Measurements from ENCODE around the gene THPO. TPM values are rescaled to one million over a fixed set of nuclear protein-coding genes. Genes with fewer than 3 reads are reported as not detected.

THPO gene
- total RNA-seq, 4 donors from 2014 or later, result 0.31 to 0.94 TPM; not detected in 2

DNA sequence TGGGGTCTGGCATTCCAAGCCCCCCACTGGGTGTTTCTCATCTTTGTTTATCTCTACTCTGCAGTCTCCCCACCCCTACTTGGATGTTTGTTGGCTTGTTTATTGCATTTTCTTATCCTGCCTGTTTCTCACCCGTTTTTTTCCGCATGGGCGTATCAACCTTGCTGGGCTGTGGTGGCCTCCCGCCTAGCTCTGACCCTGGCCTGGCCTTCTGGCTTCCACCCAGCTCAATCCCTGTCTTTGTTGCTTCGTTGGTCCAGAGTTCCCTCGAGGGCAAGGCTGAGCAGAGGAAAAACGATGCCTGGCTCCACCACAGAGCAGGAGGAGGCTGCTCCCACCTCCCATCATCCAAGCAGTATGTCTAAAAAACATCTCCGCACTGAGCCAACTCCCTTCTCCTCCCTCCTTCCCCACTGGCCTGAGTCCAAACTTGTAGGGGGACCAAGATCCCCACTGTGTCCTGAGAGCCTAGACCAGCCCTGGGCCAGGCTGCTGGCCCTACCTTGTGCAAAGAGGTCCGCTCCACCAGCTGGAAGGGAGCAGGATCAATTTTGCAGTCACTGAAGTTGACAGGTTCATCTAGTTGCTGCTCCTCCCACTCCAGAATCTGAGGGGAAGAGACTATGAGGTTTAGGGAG is 26.4 kb downstream of the THPO start:
- H3K27ac ChIP-seq, result no peak overlapping the region
- WGBS, 2 donors (ENCODE audit: low coverage in 1 of 2), result 59 to 65% methylated on average over 4 to 5 of the region's 9 CpGs
- ATAC-seq, result no peak
- H3K4me3 ChIP-seq, result no peak overlapping the region
- peaks cover 0 to 37% of the 10 kb centered on the region in 2 donors for H3K36me3 ChIP-seq
- peaks cover 0 to 33% (median 0%) of the 10 kb centered on the region in 3 donors for H3K4me1 ChIP-seq
- TF ChIP-seq EP300 (IDR thresholded peaks at IDR 0.05) (no peak), POLR2A (IDR thresholded peaks at IDR 0.05) (no peak), POLR2AphosphoS5 (IDR thresholded peaks at IDR 0.05) (no peak)
- TF ChIP-seq, protein P1, sequence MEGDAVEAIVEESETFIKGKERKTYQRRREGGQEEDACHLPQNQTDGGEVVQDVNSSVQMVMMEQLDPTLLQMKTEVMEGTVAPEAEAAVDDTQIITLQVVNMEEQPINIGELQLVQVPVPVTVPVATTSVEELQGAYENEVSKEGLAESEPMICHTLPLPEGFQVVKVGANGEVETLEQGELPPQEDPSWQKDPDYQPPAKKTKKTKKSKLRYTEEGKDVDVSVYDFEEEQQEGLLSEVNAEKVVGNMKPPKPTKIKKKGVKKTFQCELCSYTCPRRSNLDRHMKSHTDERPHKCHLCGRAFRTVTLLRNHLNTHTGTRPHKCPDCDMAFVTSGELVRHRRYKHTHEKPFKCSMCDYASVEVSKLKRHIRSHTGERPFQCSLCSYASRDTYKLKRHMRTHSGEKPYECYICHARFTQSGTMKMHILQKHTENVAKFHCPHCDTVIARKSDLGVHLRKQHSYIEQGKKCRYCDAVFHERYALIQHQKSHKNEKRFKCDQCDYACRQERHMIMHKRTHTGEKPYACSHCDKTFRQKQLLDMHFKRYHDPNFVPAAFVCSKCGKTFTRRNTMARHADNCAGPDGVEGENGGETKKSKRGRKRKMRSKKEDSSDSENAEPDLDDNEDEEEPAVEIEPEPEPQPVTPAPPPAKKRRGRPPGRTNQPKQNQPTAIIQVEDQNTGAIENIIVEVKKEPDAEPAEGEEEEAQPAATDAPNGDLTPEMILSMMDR (IDR thresholded peaks at IDR 0.05), result no peak
- no peaks in the 10 kb centered on the region for H3K27me3 ChIP-seq
- H3K9me3 ChIP-seq, result no peaks in the 10 kb centered on the region

DNA sequence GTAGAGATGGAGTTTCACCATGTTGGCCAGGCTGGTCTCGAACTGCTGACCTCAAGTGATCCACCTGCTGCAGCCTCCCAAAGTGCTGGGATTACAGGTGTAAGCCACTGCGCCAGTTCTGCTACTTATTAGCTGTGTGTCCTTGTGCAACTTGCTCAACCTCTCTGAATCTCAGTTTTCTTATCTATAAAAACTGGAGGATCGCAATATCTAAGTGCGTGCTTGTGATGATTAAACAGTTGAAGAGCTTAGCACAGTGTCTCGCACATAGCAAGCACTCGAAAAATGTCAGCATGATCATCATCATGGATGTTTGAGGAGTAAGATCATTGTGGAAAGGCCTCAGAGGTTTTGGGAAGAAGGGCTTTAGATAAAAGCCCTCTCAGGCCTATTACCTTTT is 27.4 kb downstream of the THPO start:
- 82 to 94% methylated on average over 4 to 6 of the region's 6 CpGs for WGBS, 2 donors (ENCODE audit: low coverage in 1 of 2)
- TF ChIP-seq POLR2A (IDR thresholded peaks at IDR 0.05) (no peak), EP300 (IDR thresholded peaks at IDR 0.05) (no peak), POLR2AphosphoS5 (IDR thresholded peaks at IDR 0.05) (no peak)
- TF ChIP-seq, protein P1 (IDR thresholded peaks at IDR 0.05), result no peak
- H3K9me3 ChIP-seq, result no peaks in the 10 kb centered on the region
- no peak for ATAC-seq
- no peak overlapping the region for H3K27ac ChIP-seq
- H3K36me3 ChIP-seq, result peaks cover 0 to 34% of the 10 kb centered on the region in 2 donors
- H3K4me1 ChIP-seq, result peaks cover 0 to 37% (median 2%) of the 10 kb centered on the region in 3 donors
- no peak overlapping the region for H3K4me3 ChIP-seq
- H3K27me3 ChIP-seq, result no peaks in the 10 kb centered on the region

DNA sequence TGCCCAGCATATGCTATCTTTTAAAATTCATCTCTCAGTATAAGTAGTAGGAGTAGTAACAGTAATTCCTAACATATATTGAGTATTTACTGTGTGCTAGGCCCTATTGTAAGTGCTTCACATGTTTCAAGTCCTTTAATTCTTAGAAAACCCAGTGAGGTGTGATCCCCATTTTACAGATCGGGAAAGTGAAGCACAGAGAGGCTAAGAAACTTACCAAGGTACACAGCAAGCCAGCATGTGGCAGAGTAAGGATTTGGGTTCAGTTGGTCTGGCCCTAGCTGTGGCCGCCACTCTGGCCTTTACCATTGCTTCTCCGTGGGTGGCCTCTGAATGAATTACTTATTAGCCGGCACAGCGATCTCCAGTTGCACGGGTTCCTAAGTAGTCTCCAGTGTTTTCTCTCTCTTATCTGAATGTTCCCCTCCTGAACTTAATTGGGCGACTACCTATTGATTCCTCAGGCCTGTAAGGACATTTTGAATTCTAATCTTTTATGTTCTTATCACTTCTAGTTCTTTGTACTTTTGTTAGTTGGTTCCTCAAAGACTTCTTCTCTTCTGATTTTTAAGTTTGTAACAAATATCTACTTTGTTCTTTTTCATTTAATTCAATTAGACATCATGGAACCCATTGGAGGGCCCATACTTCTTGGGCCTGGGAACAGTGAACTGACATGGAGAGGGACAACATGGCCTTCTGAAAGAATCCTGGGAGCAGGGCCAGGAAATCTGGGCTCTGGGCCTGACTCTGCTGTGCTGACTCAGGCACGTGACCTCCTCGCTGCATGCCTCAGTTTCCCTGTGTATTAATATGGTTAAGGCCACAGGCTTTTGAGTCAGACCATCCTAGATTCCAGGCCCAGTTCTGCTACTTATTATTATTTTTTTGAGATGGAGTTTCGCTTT is 28.2 kb downstream of the THPO start:
- TF ChIP-seq, protein P1 (IDR thresholded peaks at IDR 0.05), result no peak
- Histone ChIP-seq H3K9me3 (no peaks in the 10 kb centered on the region), H3K36me3 (peaks cover 0 to 34% of the 10 kb centered on the region in 2 donors), H3K27me3 (no peaks in the 10 kb centered on the region), H3K27ac (no peak overlapping the region), H3K4me3 (no peak overlapping the region), H3K4me1 (peaks cover 0 to 45% (median 5%) of the 10 kb centered on the region in 3 donors)
- 78 to 83% methylated on average over 4 to 10 of the region's 10 CpGs for WGBS, 2 donors (ENCODE audit: low coverage in 1 of 2)
- no peak for ATAC-seq

DNA sequence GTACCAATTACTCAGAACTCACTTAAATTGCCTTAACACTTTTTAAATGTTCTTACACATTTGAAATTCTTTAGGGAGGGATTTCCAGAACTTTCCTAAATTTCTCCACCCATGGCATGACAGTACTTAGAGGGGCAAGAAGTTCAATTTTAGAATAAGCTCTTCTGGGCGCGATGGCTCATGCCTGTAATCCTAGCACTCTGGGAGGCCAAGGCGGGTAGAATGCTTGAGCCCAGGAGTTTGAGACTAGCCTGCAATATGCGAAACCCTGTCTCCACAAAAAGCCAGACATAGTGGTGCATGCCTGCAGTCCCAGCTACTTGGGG is 30.0 kb downstream of the THPO start:
- peaks cover 0 to 38% (median 5%) of the 10 kb centered on the region in 3 donors for H3K4me1 ChIP-seq
- no CpG with 5 or more reads among the region's 4 CpGs for WGBS, 2 donors (ENCODE audit: low coverage in 1 of 2)
- ATAC-seq, result no peak
- no peak overlapping the region for H3K27ac ChIP-seq
- TF ChIP-seq POLR2A (IDR thresholded peaks at IDR 0.05) (no peak), POLR2AphosphoS5 (IDR thresholded peaks at IDR 0.05) (no peak), EP300 (IDR thresholded peaks at IDR 0.05) (no peak)
- TF ChIP-seq, protein P1 (IDR thresholded peaks at IDR 0.05), result no peak
- peaks cover 0 to 44% of the 10 kb centered on the region in 2 donors for H3K36me3 ChIP-seq
- no peak overlapping the region for H3K4me3 ChIP-seq
- H3K27me3 ChIP-seq, result no peaks in the 10 kb centered on the region
- no peaks in the 10 kb centered on the region for H3K9me3 ChIP-seq

All from gastroesophageal sphincter (tissue), 4 donors.